Cardiac fibroblast (primary cell): ENCODE measurements around the gene WDR33.
A peak's percentile ranks its signal among the peaks of the same experiment; 100 is the strongest.
"Not testable (repeated sequence)": the region's sequence is repeated elsewhere in the genome, so short reads cannot be mapped to it uniquely, and the experiment has no call there.

Experiments
- DNase-seq, 2 donors: peaks; one replicate each; pipeline versions ENCODE4 v3.0.0 to v3.0.0-alpha.2; 2010; ENCODE audit warnings: low read depth in 2 of 2
- H3K4me3 ChIP-seq, 2 donors: replicated peaks in 1 of 2; 1 replicate in 1 of 2; 2 replicates in 1 of 2; pipeline ENCODE4 v1.5.1; 2011; ENCODE audit warnings: low read depth in 2 of 2, low read length in 2 of 2, mild to moderate bottlenecking in 2 of 2, moderate library complexity in 1 of 2
- CTCF ChIP-seq: IDR thresholded peaks from one replicate; pipeline ENCODE4 v1.5.1; 2011; ENCODE audit warnings: low read depth, mild to moderate bottlenecking, low read length, inconsistent platforms

WDR33 gene

GRCh38 chr2:127776122-127776780, 34.7 kb downstream of the WDR33 start:
- DNase-seq: no peak
- no peak overlapping the region for H3K4me3 ChIP-seq
- no peak for TF ChIP-seq CTCF

GRCh38 chr2:127771756-127772155, 39.2 kb downstream of the WDR33 start:
- DNase-seq: peak; percentile 64 to 86
- H3K4me3 ChIP-seq: no peak overlapping the region
- no peak for TF ChIP-seq CTCF

- no peak overlapping the region for H3K4me3 ChIP-seq
- no peak for TF ChIP-seq CTCF
- peak; percentile 90 to 97 for DNase-seq
These were observed 39.8 kb downstream of the WDR33 start for GRCh38 chr2:127770973-127771735.

- H3K4me3 ChIP-seq, DNase-seq: not testable (repeated sequence)
These were observed 40.4 kb downstream of the WDR33 start for GRCh38 chr2:127770534-127770933.

DNA sequence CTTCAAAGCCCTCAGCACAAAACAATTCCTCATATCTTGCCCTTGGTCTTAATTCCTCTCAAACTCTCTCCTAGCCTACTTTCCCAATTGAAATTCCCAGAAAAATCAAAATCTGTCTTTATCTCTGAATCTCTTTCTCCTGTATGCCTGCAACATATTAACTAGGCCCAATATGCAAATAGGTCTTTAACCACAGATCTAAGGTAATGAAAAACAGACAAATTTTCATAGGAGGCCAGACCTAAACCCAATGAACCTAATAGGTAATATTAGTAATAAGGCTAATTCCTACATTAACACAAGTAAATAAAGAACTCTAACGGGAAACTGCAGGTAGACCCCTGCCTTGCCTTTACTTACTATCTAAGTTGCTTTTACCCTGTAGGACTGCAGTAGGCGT, 41.4 kb downstream of the WDR33 start:
- no peak overlapping the region for H3K4me3 ChIP-seq
- no peak for DNase-seq
- TF ChIP-seq CTCF: no peak

DNA sequence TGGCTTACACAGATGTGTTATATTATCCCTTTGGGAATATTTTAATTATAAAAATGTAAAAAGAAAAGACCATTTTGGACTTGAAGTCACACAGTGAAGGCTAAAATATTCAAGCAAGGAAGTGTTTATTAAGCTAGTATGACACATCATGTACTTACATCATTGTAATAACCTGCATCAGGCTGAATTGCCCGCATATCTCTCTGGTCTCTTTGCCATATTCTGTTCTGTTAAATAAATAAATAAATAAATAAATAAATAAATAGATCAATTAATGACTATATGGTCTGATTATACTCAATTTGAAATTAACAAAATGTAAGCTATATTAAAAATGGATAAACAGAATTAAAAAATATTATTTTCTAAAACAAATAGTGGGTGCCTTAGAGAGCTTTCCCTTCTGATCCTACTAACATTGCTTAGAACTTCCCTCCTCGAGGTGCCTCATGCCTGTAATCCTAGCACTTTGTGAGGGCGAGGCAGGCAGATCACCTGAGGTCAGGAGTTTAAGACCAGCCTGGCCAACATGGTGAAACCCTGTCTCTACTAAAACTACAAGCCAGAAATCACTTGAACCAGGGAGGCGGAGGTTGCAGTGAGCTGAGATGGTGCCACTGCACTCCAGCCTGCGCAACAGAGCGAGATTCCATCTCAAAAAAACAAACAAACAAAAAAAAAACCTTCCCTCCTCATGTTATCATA, 42.0 kb downstream of the WDR33 start:
- no peak for TF ChIP-seq CTCF
- DNase-seq: peak in 1 of 2 donors; percentile 27
- no peak overlapping the region for H3K4me3 ChIP-seq

- TF ChIP-seq CTCF: no peak
- DNase-seq: peak in 1 of 2 donors; percentile 37
- H3K4me3 ChIP-seq: no peak overlapping the region
These were observed 47.2 kb downstream of the WDR33 start for GRCh38 chr2:127763776-127764175.
